Glutamatergic neuron (in vitro differentiated cells): ENCODE data around the gene CATSPERB. TPM values are rescaled to one million over a fixed set of nuclear protein-coding genes. Genes with fewer than 3 reads are reported as not detected.

Experiments
- DNase-seq: peaks from one replicate; pipeline ENCODE4 v3.0.0; 2022
- H3K27ac Mint-ChIP-seq: one replicate; pipeline ENCODE4 v1.8.0; 2020; ENCODE audit warnings: mild to moderate bottlenecking, mixed read lengths, inconsistent platforms; ENCODE audit not compliant: unreplicated experiment
- H3K27me3 Mint-ChIP-seq: one replicate; pipeline ENCODE4 v1.8.0; 2020; ENCODE audit warnings: mild to moderate bottlenecking, moderate library complexity, mixed read lengths, inconsistent platforms; ENCODE audit not compliant: unreplicated experiment
- H3K36me3 Mint-ChIP-seq: one replicate; pipeline ENCODE4 v1.8.0; 2020; ENCODE audit warnings: mild to moderate bottlenecking, mixed read lengths, inconsistent platforms; ENCODE audit not compliant: unreplicated experiment
- H3K4me1 Mint-ChIP-seq: one replicate; pipeline ENCODE4 v1.8.0; 2020; ENCODE audit warnings: mild to moderate bottlenecking, low read depth, mixed read lengths, inconsistent platforms; ENCODE audit not compliant: unreplicated experiment
- H3K4me3 Mint-ChIP-seq: one replicate; pipeline ENCODE4 v1.8.0; 2020; ENCODE audit warnings: mild to moderate bottlenecking, mixed read lengths, inconsistent platforms; ENCODE audit not compliant: unreplicated experiment
- H3K9me3 Mint-ChIP-seq: one replicate; pipeline ENCODE4 v1.8.0; 2020; ENCODE audit warnings: mild to moderate bottlenecking, moderate library complexity, mixed read lengths, inconsistent platforms; ENCODE audit not compliant: unreplicated experiment
- total RNA-seq: library from RNA; stranded (reverse); fragmentation: NEBNext Ultra II Directional; extraction: Animal tissue kit (Norgen Biotek cat#: 25700); gene quantifications from one replicate; pipeline ENCODE4 v1.2.1, GENCODE V29; 2021; ENCODE audit not compliant: unreplicated experiment
- TF ChIP-seq, protein P1 (sequence below): fragments of 200-600 bp; sonication (generic); IDR thresholded peaks from one replicate; pipeline ENCODE4 v1.5.0; 2021; ENCODE audit not compliant: partially characterized antibody, unreplicated experiment

CATSPERB gene
- total RNA-seq, 1 donor from 2014 or later: not detected

DNA sequence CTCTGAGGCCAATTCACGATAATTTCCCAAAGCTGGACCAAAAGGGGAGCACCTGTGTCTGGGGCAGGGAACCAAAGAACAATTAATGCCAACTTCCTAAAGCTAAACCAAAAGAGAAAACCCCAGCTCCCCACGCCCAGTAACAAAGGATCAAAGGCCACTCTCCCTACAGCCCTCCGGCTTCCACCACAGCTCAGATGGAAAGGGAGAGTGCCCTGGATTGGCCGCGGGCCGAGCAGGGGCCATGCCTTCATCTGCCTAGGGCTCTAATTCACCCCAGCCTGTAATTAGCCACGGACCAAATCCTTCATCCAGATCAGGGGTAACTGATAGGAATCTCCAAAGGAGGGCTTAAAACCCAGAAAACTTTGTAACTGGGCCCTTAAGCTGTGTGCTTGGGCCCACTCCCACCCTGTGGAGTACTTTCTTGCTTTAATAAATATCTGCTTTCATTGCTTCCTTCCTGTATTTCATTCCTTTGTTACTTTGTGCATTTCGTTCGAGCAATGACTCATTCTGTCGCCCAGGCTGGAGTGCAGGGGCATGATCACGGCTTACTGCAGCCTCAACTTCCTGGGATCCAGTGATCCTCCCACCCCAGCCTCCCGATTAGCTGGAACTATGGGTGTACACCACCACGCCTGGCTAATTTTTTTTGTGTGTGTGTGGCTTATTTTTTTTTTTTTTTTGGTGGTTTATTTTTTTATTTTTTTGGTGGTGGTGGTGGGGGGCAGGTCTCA lies 156.2 kb downstream of the CATSPERB start:
- TF ChIP-seq, protein P1, sequence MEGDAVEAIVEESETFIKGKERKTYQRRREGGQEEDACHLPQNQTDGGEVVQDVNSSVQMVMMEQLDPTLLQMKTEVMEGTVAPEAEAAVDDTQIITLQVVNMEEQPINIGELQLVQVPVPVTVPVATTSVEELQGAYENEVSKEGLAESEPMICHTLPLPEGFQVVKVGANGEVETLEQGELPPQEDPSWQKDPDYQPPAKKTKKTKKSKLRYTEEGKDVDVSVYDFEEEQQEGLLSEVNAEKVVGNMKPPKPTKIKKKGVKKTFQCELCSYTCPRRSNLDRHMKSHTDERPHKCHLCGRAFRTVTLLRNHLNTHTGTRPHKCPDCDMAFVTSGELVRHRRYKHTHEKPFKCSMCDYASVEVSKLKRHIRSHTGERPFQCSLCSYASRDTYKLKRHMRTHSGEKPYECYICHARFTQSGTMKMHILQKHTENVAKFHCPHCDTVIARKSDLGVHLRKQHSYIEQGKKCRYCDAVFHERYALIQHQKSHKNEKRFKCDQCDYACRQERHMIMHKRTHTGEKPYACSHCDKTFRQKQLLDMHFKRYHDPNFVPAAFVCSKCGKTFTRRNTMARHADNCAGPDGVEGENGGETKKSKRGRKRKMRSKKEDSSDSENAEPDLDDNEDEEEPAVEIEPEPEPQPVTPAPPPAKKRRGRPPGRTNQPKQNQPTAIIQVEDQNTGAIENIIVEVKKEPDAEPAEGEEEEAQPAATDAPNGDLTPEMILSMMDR: no peak
- Mint-ChIP-seq H3K27me3 (peaks cover 10% of the 10 kb centered on the region), H3K4me1 (no peaks in the 10 kb centered on the region), H3K36me3 (peaks cover 5% of the 10 kb centered on the region), H3K4me3 (no peak overlapping the region), H3K27ac (no peak overlapping the region), H3K9me3 (peaks cover 6% of the 10 kb centered on the region)
- DNase-seq: no peak

DNA sequence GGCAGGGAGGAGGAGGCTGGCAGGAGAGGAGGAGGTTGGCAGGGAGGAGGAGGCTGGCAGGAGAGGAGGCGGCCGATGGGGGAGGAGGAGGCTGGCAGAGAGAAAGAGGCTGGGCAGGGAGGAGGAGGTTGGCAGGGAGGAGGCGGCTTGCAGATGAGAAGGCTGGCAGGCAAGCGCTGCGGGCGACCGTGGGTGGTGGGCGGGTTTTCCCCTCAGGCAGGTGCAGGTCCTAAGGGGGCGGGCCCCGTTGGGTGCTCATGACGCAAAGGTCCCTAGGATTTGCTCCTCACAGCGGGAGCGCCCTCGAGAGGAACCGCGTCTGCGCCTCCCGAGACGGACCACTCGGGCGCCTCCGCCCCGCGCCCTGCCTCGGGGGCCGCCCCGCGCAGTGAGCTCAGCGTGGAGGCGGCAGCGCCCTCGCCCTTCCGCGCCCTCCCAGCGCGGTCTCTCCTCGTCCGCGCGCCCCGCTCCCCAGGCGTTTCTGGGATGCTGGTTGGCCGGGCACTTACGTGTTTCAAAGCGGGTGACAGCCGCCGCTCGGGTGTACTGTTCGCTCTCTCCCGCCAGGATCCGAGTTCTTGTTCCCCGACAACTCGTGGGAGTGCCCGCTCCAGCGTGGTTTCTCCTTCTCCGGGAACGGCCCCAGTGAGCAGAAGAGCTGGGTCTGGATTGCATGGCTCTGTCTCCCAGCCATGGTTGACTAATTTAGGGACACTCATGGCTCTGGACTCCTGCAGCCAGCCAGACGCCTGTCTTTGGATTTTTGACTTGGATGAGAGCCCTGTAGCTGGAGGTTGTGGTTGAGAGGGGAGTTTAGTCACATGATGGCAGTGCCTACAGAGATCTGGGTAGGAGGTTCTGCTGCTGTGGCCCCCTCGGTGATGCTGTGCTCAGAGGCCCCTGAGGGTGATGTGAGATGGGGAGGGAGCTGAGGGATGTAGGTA lies 157.7 kb downstream of the CATSPERB start:
- Mint-ChIP-seq H3K4me1 (no peaks in the 10 kb centered on the region), H3K9me3 (peaks cover 2% of the 10 kb centered on the region), H3K36me3 (peaks cover 5% of the 10 kb centered on the region), H3K4me3 (peak overlapping the region; percentile 87), H3K27ac (no peak overlapping the region), H3K27me3 (peaks cover 11% of the 10 kb centered on the region)
- DNase-seq: peak; percentile 50
- TF ChIP-seq, protein P1: no peak

- Mint-ChIP-seq H3K27ac (no peak overlapping the region), H3K4me1 (no peaks in the 10 kb centered on the region), H3K27me3 (peaks cover 11% of the 10 kb centered on the region), H3K36me3 (peaks cover 5% of the 10 kb centered on the region), H3K9me3 (no peaks in the 10 kb centered on the region), H3K4me3 (peak overlapping the region; percentile 73)
- DNase-seq: no peak
- TF ChIP-seq, protein P1: no peak
These were observed 158.4 kb downstream of the CATSPERB start for GRCh38 chr14:91573528-91573893.

GRCh38 chr14:91570021-91570420 lies 161.9 kb downstream of the CATSPERB start:
- H3K4me3 Mint-ChIP-seq: no peak overlapping the region
- no peaks in the 10 kb centered on the region for H3K36me3 Mint-ChIP-seq
- TF ChIP-seq, protein P1: no peak
- H3K27me3 Mint-ChIP-seq: peaks cover 9% of the 10 kb centered on the region
- no peak overlapping the region for H3K27ac Mint-ChIP-seq
- no peaks in the 10 kb centered on the region for H3K4me1 Mint-ChIP-seq
- H3K9me3 Mint-ChIP-seq: no peaks in the 10 kb centered on the region
- no peak for DNase-seq
